ENCODE measurements around the gene MRTFA.

The MRTFA gene

DNA sequence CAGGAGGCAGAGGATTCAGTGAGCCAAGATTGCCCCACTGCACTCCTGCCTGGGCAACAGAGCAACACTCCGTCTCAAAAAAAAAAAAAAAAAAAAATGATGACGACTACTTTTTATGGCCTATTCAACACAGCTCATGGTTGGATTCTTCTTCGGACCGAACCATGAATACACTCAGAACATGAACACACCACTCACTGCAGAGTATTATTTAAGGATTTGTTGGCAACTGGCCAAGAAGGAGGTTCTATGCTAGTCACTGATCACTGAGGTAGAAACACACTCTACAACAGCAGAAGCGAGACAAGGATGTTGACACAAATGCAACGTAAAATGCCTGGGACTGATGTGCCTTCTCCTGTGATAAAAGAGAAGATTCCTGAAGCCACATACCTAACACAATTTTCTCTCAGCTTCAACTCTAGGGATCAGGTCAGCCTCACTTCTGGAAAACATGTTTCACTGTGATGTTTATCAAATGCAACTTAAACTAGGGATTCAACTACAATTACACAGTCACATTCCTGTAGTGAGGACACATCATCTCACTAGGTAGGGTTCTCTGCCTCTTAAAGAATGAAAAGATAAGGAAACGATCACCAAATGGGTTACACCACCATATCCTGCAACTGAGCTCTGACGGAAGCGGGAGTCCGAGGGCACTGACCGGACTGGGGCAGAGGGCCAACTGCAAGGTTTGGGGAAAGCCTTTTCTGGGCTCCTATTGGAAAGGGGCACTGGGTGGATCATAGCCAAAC, 183.6 kb downstream of the MRTFA start:
- no peak for DNase-seq

DNA sequence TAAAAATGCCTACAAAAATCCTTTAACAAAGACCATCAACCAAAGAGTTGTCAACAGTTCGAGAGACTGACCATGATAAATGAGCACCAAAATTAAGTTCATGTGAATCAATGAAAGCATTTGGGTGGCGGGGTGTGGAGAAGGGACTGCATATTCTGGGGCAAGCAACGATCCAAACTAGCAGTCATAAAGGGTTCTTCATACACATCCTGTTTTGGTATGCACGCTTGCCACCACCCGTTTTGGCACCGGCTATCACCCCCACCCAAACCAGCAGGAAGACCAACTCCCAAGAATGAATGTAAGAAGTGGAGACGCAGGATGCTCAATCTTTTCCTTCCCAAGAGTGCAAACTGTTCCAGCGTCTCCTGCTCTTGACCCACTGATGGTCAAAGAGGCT, 185.3 kb downstream of the MRTFA start:
- no peak for DNase-seq

DNA sequence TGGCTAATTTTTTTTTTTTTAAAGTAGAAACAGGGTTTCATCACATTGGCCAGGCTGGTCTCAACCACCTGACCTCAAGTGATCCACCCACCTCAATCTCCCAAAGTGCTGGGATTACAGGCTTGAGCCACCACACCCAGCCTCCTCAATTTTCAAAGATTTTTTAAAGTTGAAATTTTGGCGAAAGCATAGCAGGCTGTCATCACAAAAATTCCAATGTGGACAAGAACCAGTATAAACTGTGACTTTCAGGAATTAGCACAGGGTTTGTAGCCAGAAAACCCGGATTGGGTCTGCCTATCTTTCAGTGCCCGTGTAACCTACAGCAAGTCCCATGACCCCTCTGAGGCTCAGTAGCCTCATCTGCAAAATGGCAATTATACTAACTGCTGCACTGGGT, 185.9 kb downstream of the MRTFA start:
- DNase-seq, result no peak

DNA sequence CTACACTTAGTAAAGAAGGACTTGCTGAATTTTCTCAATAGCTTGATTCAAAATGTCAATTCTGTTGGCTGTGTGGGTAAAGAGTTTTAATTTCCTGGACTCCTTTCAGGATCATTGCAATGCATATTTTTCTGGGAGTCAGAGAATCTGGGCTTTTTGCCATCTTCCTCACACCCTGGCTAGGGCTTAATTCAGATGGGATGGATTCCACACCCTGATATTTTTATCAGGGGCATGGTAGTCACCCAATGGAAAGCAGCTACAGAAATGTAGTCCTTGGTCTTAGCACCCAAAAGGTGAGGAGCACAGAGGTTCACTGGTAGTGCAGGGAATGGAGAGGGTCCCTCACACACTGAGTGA, 186.9 kb downstream of the MRTFA start:
- DNase-seq, result no peak

DNA sequence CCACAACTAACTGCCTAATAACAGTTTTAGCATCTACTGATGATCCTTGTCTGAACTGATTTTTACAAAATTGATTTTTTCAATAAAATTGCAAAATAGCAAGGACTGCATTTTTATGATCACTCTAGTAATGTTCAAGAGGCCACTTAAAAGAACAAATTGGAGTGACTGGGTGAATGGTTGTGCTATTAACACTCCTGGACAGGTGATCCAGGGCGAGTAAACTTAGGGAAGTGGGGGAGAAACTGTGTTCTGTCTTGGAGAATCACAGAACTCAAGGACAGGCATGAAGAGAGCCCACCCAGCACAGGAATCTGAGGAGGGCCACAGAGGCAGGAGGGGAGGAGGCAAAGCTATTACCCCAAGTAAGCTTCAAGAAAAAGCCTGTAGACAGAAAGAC, 190.3 kb downstream of the MRTFA start:
- no peak for DNase-seq

DNA sequence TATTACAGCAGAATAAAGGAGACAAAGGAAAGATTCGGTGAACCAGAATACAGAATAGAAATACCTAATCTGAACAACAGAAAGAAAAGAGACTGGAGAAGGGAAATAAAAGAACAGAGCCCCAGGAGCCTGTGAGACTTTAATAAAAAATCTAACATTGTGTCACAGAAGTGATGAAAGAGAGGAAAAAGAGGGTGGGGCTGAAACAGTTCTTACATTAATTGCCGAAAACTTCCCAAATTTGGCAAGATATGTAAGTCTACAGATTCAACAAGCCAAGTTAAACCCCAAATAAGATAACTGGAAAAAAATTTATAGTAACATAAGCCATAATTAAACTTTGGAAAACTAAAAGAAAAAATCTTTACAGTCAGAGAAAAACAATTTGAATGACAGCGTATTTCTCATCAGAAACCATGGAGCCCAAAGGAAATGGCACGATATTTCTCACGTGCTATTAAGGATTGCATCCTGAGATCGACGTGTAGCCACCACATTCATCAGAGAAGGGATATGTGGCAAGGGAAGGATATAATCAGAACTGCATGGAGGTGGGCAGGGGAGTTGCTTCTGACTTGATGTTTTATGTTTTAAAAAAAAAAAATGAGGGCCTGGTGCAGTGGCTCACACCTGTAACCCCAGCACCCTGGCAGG, 192.2 kb downstream of the MRTFA start:
- DNase-seq, result no peak

DNA sequence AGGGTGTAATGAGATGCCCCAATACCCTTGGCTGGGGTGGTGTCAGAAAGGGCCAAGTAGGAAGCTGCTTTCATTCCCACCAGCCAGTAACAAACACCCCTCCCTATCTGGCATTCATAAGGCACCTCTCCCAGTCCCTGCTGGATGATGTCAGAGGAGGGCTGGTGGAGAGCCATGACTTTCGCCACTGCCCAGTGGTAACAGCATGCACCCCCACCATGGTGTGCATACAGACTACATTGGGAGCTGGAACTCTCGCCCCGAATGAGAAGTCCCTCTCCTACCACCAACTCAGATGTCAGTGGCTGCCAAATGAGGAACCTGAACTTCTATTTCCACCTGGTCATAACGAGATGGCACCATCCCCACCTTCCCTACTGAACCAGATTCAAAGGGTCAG, 192.8 kb downstream of the MRTFA start:
- DNase-seq, result no peak

DNA sequence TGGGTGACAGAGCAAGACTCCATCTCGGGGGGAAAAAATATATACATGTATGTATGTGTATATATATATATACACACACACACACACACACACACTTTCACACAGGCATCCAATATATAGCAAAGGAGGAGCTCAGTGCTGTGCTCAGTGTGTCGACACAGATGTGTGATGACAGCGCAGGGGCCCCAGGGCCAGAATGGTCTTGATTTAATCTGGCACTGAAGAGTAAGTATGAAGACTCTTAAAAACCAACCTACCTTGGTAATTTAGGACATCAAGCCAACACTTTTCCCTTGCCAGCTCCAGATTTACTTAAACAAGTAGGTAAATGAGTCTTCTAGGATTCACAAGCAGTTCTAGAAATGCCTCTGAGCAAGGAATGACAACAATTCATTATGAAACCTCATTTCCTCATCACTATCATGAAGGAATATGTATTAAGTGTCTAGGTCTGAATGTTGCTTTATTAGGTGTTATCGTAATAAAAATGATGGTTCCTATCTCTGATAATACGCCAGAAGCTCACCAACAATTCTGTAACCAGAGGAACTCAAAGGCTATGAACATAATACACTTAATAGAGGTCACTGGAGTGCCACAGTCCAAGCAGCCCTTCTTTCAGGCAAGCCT, 194.6 kb downstream of the MRTFA start:
- DNase-seq, result no peak

DNA sequence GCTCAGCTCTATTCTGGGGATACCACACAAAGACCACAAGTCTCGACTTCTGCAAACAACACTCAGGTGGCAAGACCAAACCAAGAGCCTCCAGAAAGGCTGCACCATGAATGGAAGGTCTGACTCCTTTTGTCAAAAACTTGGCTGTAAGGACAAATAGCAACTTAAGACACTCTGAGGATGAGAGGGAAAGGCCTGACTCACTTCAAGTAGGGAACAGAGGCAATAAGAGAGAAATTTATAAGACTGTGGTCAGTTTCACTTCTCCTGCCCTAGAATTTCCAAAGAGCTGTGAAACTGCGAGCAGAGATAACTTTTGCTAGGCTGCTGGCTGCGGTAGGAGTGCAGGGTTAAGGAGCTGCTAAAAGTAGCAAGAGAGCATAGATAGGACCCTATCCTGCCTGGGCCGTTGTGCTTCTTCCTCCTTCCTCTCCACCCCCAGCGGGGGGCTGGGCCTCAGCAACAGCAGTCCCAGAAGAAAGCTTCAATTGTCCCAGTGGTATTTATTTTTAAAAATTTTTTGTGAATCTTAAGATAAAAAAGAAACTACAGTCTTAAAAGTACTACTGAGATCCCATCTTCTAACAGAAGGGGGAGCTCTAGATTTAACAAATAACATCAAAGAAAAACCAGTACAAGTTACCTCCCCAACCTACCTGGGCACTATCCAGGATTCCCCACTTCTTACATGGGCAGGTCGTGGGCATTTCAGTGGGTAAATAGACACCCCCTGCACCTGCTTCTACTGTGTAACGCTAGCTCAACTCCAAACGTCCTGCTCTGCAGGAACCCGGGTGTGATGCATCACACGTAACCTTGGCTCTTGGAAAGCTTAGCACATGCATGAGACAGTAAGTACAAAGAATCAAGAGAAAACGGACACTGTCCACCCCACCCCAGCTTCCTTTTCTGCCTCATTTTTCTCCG, 199.8 kb downstream of the MRTFA start:
- DNase-seq, result peak; percentile 48

DNA sequence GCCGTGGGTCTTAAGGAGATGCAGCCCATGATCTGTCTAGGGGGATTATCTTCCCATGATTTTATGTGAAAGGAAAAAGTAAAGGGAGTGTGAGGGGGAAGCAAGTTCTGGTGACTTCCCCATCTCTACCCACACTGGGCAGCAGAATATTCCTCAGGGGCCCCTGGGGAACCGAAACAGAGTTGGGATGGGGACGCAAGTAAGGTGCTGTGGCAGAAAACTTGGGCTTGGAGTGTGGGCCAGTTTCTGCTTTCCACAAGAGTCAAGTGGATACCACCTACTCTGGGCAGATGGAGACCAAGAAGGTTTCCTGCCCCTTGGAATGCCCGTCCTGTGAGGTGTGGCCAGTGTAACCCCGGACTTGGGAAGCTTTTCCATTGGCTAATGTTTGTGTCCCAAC, 201.8 kb downstream of the MRTFA start:
- DNase-seq, result no peak

DNA sequence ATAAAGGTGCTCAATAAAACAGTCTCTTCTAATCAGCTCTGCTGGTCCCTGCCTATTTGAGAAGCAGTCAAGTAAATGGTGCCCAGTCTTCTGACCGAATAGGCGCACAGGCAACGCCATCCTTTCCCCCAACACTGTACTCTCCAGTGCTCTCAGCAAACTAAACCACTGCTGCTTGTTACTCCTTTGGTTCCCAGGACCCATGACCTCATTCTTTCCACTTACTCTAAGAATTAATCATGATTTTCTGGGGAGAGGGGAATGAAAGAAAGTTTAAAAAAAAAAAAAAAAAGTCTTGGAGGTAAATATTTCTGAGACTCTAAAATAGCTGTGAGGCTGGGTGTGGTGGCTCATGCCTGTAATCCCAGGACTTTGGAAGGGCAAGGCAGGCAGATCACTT, 202.4 kb downstream of the MRTFA start:
- no peak for DNase-seq

DNA sequence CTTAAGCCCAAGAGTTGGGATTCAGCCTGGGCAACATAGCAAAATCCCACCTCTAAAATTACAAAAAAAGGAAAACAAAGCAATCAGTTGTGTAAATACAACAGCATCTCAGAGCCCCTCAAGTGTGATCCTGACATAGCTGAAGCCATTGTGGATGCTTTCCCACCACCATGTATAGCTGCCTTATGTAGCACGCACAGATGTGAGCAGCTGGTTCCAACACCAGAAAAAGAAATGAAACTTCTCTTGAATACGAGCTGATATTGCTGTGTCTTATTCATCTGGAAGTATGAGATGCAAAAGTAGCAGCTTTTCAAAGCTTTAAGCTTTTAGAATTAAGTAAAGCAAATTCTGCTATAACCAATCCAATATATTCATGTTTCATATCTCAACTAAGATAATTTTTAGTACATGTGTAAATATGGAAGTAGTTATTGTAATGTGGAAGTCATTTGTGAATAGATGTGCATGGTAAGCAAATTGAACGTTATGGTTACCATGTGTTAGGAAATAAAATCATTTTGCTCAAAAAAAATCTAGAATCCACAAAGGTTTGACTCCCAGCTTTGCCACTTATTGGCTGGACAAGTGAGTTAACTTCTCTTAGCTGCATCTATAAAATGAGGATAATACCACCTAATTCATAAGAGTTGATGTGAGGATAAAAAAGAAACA, 203.0 kb downstream of the MRTFA start:
- DNase-seq, result no peak

DNA sequence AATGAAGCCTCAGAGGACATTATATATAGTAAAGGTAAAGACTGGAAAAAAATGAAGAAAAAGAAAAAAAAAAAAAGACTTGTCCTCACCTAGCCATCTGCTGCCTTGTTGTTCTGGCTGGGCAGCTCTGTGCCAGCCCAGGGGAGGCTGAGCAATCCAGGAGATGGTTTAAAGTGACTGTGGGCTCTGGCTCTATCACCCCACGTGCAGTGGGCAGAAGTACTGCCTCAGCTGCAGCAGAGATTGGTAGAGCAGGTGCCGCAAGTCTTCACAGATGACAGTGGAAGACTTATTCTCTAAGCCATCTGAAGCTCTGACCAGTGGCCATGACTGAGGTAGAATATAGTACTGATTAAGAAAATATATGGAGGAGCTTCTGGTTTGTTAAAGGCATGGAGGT, 203.9 kb downstream of the MRTFA start:
- DNase-seq, result no peak

DNA sequence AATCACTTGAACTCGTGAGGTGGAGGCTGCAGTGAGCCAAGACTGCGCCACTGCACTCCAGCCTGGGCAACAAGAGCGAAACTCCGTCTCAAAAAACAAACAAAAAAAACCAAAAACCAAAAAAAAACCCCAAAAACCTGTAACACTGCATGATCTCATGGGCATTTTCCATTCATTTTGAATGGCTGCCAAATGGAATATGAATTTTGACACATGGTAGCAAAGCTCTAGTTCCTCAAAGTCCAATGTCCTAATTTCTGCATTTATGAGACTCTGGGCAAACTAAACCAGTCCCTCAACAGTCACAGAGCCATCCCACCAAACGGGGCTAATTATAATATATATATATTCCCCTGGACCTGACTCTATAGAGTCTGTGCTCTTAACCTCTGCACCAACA, 204.4 kb downstream of the MRTFA start:
- no peak for DNase-seq

DNA sequence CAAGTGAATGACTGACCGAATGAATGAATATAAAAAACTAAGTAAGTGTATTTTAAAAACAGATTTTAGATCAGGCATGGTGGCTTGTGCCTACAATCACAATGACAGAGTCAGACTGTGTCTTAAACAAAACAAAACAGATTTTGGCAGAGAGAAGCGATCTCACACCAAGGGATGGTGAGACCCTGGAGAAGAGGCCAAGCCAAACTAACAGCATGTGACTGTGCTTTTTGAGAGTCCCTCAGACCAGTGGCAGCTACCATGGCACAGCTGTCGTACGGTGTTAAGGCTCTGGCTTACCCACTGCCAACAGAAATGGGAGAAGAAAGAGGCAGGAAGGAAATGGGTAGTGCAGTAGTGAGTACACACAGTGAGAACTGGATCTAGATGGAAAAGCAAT, 205.5 kb downstream of the MRTFA start:
- no peak for DNase-seq

DNA sequence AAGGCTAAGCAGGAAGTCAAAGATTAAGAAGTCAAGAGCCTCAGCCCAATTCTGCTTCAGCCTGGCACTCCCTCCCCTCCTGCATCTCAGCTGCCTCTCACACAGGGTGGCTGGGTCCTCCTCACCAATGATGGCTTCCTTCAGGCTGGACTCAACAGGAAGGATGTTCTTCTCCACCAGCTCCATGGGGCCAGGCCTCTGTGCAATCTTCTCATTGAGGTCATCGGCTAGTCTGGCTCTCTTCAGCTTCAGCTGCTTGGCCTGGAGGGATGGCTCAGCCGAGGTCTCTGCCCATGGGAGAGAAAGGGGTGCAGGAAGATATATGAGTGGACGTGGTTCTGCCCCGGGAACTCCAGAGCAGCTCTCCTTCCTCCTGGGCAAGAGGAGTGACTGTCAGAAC, 207.0 kb downstream of the MRTFA start:
- DNase-seq, result no peak

DNA sequence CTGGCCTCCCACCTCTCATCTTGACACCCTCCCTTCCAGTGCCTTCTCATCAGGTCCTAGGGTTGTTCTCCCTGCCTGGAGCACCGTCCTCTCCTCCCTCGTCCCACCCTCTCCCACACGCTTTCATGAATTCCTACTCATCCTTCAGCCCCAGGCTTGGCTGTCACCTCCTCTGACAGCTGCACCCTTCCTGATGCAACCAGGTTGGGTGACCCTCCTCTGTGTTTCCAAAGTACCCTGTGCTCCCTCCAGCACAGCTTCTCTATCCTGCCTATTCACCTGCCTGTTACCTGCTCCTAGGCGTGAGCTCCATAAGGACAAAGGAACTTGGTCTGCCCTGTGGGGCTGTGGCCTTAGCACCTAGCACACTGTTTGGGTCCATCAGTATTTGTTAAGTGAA, 207.7 kb downstream of the MRTFA start:
- no peak for DNase-seq

DNA sequence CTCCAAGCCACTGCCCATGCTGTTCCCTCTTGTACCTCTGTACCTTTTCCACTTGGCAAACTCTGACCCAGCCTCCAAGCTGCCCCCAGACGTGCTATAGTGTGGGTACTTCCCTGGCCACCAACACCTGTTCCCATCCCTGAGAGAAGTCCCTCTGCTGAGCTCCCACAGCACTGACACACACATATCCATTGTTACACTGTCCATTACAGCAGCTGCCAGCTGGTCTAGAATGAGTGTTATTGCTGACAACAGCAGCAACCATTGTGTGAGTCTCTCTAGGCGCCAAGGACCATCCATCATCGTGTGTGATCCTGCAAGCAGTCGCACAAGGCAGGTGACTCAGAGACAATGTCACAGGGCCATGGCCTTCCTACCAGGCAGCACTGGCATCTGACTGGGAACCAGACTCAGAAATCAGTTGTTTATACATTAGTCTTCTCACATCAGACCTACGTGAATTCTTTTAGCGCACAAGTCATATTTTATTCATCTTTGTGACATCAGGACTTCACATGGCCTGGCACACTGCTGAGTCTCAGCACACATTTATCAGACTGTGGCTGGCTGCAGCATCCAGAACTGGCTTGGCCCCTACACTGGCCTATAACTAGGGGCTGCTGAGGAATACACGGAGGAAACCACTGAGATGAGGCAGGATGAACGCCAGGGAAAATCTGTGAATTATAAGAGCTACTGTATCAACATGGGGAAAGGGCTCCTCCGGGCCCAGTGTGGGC, 209.8 kb downstream of the MRTFA start:
- DNase-seq, result no peak

DNA sequence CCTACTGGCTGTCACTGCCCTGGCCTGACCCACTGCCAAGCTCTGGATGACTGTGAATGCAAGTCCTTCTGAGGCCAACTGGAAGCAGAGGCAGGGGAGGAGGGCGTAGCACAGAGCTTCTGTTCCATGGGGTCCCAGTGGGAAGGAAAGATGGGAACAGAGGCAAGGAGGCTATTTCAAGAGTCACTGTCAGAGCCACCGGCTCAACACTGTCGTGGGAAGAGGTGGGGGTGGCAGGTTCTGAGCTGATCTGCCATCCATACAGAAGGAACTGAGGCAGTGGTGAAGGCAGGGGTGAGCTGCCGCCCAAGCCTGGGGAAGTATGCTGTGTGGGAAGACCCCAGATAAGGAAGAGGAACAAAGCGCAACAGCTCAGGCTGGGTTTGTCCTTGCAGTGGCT, 211.4 kb downstream of the MRTFA start:
- no peak for DNase-seq

DNA sequence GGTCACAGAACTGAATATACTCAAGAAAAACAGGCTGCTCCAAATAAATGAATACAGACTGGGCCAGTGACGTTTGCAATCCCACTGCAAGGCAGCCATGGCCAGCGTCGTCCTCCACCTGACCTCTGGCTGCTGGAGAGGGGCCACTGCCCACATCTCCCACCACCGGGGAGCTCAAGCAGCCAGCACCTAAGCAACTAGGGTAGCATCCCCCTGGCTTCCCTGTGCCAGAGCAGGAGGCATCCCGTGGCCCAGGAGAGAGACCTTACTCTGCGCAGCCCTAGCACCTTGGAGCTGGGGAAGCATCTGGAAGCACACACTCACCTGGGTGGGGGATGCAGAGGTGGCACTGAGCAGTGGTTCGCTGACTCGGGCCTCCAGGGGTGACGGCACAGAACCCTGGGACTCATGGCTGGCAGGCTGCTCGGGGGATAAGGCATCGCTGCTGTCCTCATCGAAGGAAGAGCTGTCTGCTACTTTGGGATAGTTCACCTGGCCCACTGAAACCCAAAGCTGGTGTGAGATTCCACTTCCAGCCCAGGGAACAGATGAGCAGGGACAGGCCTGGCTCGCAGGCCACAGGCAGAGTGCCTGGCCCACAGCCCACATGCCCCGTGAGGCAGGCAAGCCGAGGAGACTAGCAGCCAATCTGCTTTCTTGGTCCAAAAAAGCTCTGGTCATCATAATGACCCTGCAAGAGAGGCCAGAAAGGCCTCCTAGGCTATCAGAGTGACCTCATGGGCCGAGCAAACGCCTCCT, 212.5 kb downstream of the MRTFA start:
- no peak for DNase-seq

DNA sequence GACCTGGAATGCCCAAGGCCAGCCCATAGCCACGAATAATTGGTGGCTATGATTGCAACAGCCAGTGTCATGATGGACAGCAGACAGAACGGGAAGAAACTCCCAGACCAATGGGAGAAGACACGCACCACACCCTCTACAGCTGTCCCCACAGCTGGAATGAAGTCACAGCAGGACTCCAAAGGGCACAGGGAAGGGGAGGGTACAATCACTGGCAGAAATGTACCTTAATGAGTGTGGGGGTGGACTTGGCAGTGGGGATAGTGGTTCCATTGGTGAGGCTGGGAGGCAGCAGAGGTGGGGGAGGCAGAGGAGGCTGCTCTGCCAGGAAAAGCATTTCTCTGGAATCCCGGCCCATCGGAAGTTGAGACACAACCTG, 213.2 kb downstream of the MRTFA start:
- no peak for DNase-seq

Measured in activated CD4-positive, alpha-beta T cell treated with anti-CD3 and anti-CD28 coated beads, Interleukin-2, amount 50 U/mL, for 16 hours (primary cell).